ENCODE measurements around the gene MBLAC2.

Gene MBLAC2

DNA sequence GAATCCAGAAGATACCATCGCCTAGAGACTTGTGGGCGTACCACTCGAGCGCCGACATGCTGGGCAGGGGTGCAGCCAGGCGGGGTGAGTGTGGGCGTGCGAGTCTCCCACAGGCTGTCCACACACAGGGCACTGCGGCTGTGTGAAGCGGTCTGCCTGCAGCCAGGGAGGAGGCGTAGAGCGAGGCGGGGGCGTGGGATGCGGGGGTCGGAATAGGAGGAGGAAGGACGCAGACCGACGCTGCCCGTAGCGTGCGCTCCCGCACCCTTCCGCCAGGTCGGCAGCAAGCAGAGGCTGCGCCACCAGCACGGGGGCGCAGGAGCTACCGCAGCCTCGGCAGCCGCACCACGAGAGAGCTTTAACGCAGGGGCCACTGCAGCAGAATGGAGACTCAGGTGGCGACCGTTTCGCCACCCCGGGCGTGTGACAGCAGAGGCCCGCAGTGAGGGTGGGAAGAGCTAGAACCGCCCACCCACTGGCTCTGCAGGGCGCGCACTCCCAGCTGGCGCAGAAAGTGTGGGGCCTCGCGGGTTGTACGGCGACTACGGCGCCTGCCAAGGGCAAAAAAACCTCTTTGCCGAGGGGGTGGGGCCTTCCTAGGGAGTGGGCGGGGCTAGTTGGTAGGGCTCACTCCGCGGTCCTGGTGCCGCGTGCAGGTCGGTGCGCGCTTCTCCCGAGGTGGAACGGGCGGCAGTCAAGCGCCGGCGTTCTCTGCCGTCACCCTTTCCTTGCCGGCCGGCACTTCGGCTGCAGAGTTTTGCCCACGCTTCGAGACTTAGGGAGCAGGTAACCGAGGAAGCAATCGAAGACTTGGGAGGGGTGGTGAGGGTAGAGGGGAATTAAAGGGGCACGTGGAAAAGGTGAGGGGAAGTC, at the start of gene MBLAC2, which contains the start of gene POLR3G:
TSS of gene MBLAC2 (minus strand) at position 537 of the 873 bp plus-strand sequence. CDS start at position 58, 479 bp downstream.
TSS of gene POLR3G (plus strand) at position 630 of the 873 bp plus-strand sequence. CDS start 10,704 bp downstream, outside the sequence.
- TF ChIP-seq, protein P1, sequence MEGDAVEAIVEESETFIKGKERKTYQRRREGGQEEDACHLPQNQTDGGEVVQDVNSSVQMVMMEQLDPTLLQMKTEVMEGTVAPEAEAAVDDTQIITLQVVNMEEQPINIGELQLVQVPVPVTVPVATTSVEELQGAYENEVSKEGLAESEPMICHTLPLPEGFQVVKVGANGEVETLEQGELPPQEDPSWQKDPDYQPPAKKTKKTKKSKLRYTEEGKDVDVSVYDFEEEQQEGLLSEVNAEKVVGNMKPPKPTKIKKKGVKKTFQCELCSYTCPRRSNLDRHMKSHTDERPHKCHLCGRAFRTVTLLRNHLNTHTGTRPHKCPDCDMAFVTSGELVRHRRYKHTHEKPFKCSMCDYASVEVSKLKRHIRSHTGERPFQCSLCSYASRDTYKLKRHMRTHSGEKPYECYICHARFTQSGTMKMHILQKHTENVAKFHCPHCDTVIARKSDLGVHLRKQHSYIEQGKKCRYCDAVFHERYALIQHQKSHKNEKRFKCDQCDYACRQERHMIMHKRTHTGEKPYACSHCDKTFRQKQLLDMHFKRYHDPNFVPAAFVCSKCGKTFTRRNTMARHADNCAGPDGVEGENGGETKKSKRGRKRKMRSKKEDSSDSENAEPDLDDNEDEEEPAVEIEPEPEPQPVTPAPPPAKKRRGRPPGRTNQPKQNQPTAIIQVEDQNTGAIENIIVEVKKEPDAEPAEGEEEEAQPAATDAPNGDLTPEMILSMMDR (IDR thresholded peaks at IDR 0.05; ENCODE audit: insufficient read depth, low read length, poor library complexity, severe bottlenecking), result peak; percentile 47
- peak; percentile 93 for DNase-seq (ENCODE audit: extremely low read depth, insufficient read length)
- Histone ChIP-seq H3K27me3 (replicated peaks; ENCODE audit: control insufficient read depth, insufficient read depth, low read length) (no peaks in the 10 kb centered on the region), H3K4me3 (replicated peaks; ENCODE audit: low read depth, low read length) (peak within 1 kb of the TSS; percentile 85), H3K36me3 (ENCODE audit: control insufficient read depth, insufficient read depth, low read length) (no peaks in the 10 kb centered on the region)

DNA sequence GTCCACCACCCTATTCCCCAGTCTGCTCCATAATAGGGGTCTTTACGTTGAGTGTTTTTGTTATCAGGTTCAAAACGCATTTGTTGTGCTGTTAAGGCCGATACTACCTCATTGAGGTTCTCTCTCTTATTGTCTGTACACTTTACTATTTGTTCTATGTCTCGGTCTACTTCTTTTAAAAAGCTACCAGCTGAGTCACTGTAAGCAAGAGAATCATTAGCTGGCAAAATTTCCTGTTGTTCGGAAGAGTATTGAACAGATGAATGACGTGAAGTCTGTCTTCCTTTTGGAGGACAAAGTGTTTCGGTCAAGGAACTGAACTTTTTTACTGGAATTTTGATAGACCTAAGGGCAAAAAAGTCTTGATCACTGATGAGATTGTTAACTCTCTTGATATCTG, 44.5 kb upstream of the MBLAC2 start:
- Histone ChIP-seq H3K36me3 (ENCODE audit: control insufficient read depth, insufficient read depth, low read length) (peaks cover 2% of the 10 kb centered on the region; the same call in 1 of the 2 replicates), H3K4me3 (replicated peaks; ENCODE audit: low read depth, low read length) (no peak overlapping the region), H3K27me3 (replicated peaks; ENCODE audit: control insufficient read depth, insufficient read depth, low read length) (no peaks in the 10 kb centered on the region)
- TF ChIP-seq, protein P1 (IDR thresholded peaks at IDR 0.05; ENCODE audit: insufficient read depth, low read length, poor library complexity, severe bottlenecking), result no peak
- DNase-seq (ENCODE audit: extremely low read depth, insufficient read length), result no peak

DNA sequence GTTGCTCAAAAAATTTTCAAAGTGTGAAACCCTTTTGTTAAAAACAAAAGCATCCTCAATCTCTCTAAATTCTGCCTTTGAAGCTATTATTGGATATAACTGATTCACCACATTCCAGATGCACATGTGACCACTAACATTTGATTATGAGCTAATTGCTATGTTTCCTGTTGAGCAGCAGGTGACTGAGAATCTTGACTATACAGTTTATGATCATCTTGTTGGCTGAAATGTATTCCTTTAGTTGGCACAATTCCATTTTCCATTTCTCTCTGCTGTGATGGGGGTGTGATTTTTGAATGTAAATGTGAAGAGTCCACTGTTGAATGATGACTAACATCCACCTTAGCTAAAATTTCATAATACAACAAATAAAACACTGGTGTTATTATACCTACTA, 44.1 kb upstream of the MBLAC2 start:
- Histone ChIP-seq H3K36me3 (ENCODE audit: control insufficient read depth, insufficient read depth, low read length) (peaks cover 2% of the 10 kb centered on the region; the same call in 1 of the 2 replicates), H3K4me3 (replicated peaks; ENCODE audit: low read depth, low read length) (no peak overlapping the region), H3K27me3 (replicated peaks; ENCODE audit: control insufficient read depth, insufficient read depth, low read length) (no peaks in the 10 kb centered on the region)
- no peak for DNase-seq (ENCODE audit: extremely low read depth, insufficient read length)
- TF ChIP-seq, protein P1 (IDR thresholded peaks at IDR 0.05; ENCODE audit: insufficient read depth, low read length, poor library complexity, severe bottlenecking), result no peak

GRCh38 chr5:90514520-90514919, 39.9 kb upstream of the MBLAC2 start:
- Histone ChIP-seq H3K36me3 (ENCODE audit: control insufficient read depth, insufficient read depth, low read length) (no peaks in the 10 kb centered on the region; the same call in 1 of the 2 replicates), H3K4me3 (replicated peaks; ENCODE audit: low read depth, low read length) (no peak overlapping the region), H3K27me3 (replicated peaks; ENCODE audit: control insufficient read depth, insufficient read depth, low read length) (no peaks in the 10 kb centered on the region)
- TF ChIP-seq, protein P1 (IDR thresholded peaks at IDR 0.05; ENCODE audit: insufficient read depth, low read length, poor library complexity, severe bottlenecking), result no peak
- no peak for DNase-seq (ENCODE audit: extremely low read depth, insufficient read length)

DNA sequence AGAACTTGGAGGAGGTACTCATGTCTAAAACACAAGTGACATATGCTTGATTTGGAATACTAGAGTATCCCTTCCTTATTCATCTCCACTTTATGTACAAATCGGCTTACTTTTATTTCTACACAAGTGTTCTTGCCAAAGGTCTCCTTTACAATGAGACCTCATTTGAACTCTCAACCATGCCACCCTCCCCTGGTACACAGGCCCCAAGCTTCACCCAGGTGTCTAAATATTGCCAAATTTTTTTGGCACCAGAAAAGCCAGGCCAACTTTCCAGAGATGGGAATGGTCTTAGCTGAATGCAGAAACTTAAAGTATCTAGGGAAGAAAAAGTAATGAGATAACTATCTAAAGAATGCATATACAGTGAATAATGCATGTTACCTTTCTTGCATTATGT, 35.9 kb upstream of the MBLAC2 start:
- H3K36me3 ChIP-seq (ENCODE audit: control insufficient read depth, insufficient read depth, low read length), result no peaks in the 10 kb centered on the region; the same call in 1 of the 2 replicates
- DNase-seq (ENCODE audit: extremely low read depth, insufficient read length), result no peak
- H3K27me3 ChIP-seq (replicated peaks; ENCODE audit: control insufficient read depth, insufficient read depth, low read length), result no peaks in the 10 kb centered on the region
- no peak overlapping the region for H3K4me3 ChIP-seq (replicated peaks; ENCODE audit: low read depth, low read length)
- TF ChIP-seq, protein P1 (IDR thresholded peaks at IDR 0.05; ENCODE audit: insufficient read depth, low read length, poor library complexity, severe bottlenecking), result no peak
